Erythroblast (primary cell): Measurements from ENCODE around the gene DENND2A.

Source experiments
- GATA1 ChIP-seq: IDR thresholded peaks from 2 replicates; pipeline ENCODE4 v1.6.1; 2011; ENCODE audit warnings: low read depth, mild to moderate bottlenecking, control low read depth, low read length, moderate library complexity
- POLR2A ChIP-seq: IDR thresholded peaks from 2 replicates; pipeline ENCODE4 v1.6.1; 2011; ENCODE audit warnings: mild to moderate bottlenecking, low read length

- TF ChIP-seq POLR2A (no peak), GATA1 (no peak)
These were observed 122.9 kb downstream of the DENND2A start for GRCh38 chr7:140517546-140518369.
